ENCODE data around the gene ESYT2.

- TF ChIP-seq CTCF (IDR thresholded peaks at IDR 0.05; ENCODE audit: insufficient read depth, low read depth, low read length) (no peak), EZH2 (IDR thresholded peaks at IDR 0.05; ENCODE audit: insufficient read depth, low read length) (no peak)
These were observed 74.4 kb downstream of the ESYT2 start for GRCh38 chr7:158754746-158755444.

Measured in astrocyte (in vitro differentiated cells and primary cell).